HG03139 (cell line): ENCODE measurements around the gene DRAXIN.

Experiments used
- ATAC-seq: cut with Tn5 transposase; IDR thresholded peaks from one replicate; pipeline ENCODE4 v1.9.1; 2021; ENCODE audit not compliant: unreplicated experiment

Gene DRAXIN

DNA sequence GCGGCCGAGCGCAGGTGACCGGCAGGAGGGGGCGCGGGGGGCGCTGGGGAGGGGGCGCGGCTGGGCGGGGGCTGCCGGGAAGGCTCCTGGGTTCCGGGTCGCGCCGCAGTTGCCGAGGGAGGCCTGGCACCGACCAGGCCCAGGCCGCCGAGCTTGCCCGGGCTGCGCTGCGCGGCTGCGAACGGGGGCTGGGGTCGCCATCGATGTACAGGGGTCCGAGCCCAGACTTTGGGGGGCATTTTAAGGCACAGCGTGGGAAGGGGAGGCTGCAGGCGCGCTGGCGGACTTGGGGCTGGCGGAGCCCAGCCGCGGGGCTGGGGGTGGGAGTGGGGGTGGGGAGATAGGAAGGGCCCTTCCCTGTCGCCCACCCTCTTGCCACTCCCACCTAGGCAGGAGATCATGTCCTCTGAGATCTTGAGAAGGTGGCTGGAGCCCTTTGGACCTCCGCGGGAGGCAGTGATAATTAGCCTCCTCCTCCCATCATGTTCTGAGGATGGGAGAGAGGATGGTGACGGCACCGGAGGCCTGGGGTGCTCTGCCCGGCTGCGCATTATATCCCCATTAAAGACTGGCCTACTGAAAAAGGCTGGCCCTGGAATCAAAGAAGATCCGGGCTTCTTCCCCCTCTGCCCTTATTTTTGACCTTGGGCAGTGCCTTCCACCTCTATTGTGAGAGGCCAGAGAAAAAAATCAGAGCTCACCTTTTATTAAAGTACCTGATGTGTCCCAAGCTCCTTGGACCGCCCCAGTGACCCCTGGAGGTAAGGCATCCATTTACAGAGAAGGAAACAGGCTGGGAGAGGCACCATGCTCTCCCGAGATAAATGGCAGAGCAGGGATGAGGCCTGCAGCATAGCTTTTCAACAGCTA is 36.3 kb upstream of the DRAXIN start:
- ATAC-seq, result no peak

DNA sequence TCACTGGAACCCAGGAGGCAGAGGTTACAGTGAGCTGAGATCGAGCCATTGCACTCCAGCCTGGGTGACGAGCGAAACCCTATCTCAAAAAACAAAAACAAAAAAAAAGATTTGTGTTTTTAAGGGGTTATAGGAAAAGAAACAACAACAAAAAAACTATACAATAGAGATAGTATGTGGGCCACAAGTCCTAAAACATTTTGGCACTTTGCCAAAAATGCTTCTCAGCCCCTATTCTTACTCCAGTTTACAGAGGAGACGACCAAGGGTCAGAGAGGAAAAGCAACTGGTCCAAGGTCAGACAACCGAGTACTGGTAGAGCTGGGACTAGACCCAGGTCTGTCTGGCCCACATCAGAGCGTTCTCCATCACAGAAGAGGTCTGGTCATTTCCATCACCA is 33.9 kb upstream of the DRAXIN start:
- ATAC-seq, result no peak

DNA sequence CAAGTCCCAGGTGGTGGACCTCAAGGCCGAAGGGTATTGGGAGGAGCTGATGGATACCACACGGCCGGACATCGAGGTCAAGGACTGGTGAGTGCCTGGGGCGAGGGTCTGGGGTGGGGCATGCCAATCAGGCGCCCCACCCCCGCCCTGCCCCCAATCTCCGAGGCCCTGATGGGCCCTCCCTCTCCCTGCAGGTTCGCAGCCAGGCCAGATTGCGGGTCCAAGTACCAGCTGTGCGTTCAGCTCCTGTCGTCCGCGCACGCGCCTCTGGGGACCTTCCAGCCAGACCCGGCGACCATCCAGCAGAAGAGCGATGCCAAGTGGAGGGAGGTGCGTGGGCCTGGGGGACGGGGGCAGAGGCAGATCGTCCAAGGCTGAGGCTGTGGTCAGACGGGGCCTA is 33.0 kb upstream of the DRAXIN start:
- no peak for ATAC-seq

DNA sequence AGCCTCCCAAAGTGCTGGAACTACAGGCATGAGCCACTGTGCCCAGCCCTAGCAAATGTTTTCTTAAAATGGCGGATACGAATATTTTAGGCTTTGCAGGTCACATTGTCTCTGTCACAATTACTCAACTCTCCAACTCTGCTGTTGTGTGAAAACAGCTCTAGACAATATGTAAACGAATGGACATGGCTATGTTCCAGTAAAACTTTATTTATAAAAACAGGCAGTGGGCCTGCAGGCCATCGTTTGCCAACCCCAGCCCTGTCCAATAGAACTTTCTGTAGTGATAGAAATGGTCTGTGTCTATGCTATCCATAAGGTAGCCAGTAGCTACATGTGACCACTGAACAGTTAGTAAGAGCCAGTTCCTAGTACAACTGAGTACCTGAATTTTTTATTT is 31.8 kb upstream of the DRAXIN start:
- no peak for ATAC-seq

DNA sequence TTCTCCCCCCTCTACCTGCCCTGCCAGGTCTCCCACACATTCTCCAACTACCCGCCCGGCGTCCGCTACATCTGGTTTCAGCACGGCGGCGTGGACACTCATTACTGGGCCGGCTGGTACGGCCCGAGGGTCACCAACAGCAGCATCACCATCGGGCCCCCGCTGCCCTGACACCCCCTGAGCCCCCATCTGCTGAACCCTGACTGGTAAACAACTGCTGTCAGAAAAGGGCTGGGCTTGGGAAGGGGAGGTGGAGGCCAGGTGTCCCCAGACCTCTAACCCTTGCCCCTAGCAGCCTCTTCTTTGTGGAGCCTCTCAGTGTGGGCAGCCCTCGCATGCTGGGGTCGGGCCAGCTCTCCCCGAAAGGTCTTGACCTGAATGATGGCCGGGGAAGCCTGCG is 30.4 kb upstream of the DRAXIN start:
- ATAC-seq, result no peak

DNA sequence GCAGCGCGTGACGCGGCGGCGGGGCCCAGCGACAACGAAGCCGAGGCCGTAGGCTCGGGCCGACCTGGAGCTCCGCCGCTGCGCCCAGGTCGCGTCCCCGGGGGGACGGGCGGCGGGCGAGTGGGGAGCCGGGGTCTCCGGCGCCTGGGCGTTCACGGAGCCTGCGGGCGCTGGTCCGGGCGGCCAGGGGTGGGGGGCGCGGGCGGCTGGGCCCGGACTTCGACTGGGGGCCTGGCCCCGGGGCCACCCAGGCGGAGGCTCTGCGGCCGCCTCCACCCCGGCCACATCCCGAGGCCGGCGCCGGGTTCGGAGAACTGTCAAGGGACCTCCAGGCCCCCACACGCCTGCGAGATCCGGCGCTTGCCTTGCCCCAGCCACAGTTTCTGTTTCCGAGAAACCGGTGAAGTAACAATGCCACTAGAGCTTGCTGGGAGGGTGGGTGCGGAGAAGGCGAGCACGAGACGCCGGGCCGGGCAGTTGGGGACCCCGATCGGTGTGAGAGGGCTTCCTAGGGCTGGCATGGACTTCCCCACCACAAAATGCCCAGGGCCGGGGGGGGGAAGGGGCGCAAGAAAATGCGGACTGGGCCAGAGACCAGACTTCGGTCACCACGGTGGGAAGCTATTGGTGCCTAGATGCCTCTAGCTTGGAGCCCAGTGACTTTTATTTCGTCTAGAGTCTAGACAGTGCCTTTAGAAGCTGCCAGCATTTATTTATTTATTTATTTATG is 27.0 kb upstream of the DRAXIN start:
- peak; percentile 44 for ATAC-seq

DNA sequence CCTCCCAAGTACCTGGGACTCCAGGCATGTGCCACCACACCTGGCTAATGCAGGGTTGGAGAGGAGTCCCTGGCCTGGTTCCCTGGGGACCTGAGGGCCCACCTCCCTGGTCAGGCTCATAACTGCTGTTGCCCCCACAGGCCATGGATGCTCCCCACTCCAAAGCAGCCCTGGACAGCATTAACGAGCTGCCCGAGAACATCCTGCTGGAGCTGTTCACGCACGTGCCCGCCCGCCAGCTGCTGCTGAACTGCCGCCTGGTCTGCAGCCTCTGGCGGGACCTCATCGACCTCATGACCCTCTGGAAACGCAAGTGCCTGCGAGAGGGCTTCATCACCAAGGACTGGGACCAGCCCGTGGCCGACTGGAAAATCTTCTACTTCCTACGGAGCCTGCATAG is 23.0 kb upstream of the DRAXIN start:
- ATAC-seq, result no peak

DNA sequence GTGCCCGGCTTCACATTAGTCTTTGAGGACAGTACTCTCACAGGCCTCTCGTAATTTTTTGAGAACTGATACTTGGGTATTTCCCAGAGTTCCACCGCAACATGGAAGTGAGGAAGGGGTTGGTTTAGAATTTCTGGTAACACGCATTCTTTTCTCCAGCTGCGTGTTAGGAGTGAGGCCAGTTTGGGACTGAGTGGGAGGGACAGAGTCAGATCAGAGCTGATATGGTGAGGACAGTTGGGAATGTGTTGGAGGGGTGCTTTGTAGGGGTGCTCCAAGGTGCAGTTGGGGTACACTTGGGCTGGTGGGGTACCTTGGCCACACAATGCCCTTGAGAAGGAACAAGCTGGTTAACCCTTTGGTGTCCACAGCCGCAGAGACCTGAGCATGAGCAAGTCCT is 20.8 kb upstream of the DRAXIN start:
- ATAC-seq, result no peak

DNA sequence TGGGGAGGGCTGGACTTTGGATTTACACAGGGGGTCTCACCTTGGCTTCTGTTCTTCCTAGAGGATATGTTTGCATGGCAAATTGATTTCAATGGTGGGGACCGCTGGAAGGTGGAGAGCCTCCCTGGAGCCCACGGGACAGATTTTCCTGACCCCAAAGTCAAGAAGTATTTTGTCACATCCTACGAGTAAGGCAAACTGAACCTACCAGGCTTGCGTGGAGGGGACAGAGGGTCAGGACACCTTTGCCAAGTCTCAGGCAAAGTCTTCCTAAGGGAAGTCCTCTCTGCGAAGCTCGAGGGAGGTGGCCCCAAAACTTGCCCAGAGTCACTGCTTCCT is 20.3 kb upstream of the DRAXIN start:
- ATAC-seq, result no peak

DNA sequence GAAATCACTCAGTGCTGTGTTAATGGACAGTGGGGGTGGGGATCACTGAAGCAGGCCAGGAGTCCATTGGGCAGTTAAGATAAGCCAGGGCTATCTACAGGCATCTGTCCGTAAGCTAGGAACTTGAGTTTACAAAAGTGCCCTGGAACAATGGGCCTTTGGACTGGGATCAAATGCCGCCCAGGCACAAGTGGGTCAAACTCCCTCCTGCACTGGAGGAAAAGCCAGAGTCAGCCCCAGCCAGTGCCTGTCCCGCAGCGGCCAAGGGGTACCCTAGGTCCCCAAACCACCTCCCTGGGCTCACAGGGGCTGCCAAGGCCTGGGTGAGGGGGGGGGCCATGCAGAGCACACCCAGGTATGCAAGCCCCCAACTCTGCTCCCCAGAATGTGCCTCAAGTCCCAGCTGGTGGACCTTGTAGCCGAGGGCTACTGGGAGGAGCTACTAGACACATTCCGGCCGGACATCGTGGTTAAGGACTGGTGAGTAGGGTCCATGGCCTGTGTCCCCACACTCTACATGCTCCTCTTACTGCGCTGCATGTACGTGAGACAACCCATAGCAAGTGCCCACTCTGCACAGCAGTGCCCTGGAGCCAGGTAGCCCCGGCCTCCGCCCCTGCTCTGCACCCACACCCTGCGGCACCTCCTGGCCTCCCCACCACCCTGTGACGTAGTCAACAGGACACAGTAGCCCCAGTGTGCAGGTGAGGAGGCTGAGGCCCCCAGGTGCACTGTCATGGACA is 19.8 kb upstream of the DRAXIN start:
- ATAC-seq, result no peak

DNA sequence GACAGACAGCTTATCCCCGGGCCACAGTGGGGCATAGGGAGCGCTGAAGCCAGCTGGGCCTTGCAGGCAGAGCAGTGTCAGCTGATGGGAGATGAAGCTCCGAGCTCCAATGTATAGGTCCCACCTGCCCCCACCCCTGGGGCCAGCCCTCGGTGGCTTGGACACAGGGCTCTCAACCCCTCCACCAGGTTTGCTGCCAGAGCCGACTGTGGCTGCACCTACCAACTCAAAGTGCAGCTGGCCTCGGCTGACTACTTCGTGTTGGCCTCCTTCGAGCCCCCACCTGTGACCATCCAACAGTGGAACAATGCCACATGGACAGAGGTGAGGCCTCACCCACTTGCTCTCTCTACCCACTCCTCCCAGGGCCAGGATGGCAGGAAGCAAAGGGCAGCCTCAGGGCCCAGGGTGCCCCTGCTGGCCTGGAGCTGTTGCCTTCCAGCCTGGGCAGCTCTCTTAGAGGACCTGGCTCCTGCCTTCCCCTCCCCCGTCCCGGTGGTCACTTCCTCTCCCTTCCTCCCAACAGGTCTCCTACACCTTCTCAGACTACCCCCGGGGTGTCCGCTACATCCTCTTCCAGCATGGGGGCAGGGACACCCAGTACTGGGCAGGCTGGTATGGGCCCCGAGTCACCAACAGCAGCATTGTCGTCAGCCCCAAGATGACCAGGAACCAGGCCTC is 18.3 kb upstream of the DRAXIN start:
- no peak for ATAC-seq

DNA sequence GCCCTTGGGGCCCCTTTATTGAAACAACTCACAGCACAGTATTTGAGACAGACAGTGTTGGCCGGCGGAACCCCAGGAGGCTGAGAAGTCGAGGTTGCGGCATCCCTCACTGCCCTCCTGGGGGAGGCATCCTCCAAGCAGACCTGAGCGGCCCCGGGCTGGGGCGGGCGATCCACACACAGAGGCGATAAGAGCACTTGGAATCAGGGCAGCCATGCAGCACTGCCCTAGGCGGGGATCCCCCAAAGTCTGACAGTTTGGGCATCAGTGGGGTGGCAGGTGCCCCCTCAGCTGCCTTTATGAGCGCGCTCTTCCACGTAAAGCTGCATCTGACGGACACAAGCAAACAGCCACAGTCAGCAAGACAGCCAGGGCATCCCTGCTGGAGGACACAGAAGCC is 17.0 kb upstream of the DRAXIN start:
- ATAC-seq, result no peak

DNA sequence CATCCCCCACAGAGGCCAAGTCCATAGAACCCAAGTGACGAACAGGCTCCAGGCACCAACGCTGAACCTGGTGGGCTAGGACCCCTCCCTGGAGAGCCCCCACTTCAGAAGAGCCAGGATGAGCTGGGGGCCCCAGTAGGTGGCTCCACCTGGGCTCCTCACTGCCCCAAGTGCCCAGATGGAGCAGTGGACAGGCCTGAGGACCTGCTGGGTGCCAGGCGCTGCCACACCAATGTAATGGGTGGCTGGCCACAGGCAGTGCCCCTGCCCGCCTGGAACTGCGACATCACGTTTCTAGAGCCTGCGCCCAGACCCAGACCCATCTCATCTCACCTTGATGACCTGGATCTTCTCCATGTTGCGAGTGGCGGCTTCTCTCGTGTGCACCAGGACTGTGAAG is 16.2 kb upstream of the DRAXIN start:
- ATAC-seq, result no peak

DNA sequence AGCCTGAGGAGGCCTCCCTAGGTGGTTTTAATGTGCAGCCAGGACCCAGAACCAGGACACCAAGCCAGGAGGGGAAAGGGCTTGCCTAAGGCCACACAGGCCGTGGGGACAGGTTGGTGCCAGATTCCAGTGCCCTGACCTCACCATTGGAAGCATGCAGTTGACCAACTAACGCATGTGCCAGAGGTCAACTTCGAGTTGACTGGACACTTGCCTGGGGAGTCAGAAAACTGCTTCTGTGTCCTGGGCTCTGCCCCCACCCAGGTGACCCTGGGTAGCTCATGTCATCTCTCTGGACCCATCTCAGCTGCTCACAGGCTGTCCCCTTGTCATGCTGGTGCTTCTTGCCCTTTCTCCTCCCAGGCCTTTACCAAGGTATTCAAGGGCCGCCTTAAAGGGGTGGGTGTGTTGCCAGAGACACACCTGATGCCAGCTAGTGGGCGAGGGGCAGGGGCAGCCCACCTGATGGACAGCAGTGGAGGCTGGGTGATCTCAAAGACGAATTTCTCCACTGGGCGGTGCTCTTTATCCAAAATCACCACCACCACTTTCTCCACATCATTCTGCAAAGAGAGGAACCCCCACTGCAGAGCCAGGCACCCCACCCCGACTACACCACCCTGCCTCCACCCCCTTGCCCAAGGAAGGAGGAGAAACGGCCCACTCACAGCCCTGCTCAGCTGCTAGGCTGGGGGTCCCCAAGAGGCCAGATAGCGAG is 15.0 kb upstream of the DRAXIN start:
- no peak for ATAC-seq

DNA sequence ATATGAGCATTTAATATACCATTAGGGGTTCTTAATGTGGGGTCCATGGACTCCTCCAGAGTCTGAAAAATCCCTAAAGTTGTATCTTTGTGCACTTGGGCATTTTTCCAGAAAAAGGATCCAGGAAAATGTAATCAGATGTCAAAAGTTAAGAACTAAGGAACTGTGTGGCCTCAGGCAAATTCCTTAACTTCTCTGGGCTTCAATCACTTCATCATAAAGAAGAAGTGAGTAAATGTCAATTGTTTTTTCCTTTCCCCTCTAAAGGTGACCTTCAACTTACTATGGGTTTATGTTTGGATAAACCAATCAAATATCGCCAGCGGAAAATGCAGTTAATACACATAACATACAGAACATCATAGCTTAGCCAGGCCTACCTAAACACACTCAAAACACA is 13.1 kb upstream of the DRAXIN start:
- ATAC-seq, result no peak

DNA sequence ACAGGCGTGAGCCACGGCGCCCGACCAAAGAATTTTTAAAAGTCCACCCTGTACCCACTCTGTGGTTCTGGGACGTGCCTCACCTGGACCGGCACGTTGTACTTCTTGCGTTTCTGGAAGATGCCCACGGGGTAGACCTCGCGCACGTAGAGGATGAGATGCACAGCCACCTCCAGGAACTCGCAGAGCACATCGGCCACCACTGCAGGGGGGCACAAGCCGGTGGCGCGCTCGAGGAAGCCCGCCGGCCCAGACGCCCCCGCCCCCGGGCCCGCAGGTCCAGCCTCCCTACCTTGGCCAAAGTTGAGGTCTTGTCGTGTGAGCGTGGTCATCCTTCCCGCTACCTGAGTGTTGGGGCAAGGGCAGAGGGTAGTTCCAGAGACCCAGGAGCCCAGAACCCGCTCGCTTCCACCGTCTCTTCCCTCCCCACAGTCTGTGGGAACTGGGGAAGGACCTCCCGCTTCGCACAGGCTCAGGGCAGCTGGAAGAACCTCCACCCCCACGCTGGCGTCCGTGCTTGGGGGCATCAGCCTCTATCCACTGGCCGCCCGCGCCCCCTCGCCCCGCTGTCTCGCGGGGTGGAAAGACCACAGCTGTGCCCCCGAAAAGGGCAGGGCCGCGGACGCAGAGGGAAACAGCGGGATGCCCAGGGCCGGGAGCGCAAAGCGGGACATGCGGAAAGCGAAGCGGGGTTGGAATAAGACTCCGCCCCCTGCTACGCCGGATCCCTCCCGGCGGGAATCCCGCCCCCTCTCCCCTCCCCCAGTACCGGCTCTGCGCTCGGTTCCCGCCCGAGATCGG is 11.0 kb upstream of the DRAXIN start:
- peak; percentile 16 for ATAC-seq

DNA sequence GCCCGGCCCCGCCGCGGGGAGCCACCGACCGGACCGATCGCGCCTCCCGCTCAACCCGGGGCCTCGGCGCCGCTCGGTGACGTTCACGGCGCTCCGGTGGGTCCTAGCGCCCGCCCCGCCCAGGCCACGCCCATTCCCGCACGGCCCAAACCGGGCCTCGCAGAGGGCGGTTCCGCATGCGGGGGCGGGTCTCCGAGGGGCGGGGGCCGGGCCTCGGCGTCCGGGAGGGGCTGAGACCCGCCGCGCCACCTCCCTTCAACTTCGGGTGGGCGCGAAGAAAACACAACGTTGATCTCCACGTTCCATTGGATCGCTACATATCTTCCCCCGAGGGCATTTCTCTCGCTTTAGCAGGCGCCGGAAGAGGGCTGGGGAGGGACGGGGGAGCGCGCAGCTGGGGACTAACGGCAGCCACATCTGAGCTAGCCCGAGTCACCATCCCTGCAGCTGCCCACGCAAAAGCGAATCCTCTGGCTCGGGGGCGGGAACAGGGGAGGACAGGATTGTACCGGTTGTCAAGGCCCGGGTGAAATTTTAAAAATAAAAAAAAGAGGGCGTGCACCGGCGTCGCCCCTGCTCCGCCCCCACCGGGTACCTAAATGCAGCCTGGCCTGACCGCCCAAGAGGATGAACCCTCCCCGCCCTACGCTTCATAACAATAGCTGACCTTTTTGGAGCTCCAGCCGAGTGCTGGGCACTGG is 10.3 kb upstream of the DRAXIN start, which contains the start of gene MAD2L2:
Gene MAD2L2 (minus strand): TSS at position 78 of the 701 bp plus-strand sequence. CDS start 547 bp downstream, outside the sequence.
- peak; percentile 77 for ATAC-seq

DNA sequence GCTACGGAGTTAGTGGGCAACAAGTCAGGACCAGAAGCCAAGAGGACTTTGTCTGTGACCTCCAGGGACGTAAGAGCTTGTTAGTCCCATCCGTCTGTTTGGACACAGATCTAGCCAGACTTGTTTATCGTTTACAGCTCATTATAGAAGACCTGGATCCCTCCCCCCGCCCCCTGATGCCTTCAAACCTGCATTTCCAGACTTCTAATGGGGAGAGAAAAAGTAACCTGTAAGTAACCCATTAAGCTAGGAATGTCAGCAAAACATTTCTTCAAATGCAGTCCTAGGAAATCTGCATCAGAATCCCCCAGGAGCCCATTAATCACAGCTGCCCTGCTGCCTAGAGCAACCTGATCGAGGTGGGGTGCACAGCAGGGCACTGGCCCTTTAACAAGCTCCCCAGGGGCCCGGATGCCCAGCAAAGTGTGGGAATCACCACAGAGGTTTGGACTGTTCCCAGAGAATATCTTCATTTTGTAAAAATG is 9.2 kb upstream of the DRAXIN start:
- no peak for ATAC-seq

DNA sequence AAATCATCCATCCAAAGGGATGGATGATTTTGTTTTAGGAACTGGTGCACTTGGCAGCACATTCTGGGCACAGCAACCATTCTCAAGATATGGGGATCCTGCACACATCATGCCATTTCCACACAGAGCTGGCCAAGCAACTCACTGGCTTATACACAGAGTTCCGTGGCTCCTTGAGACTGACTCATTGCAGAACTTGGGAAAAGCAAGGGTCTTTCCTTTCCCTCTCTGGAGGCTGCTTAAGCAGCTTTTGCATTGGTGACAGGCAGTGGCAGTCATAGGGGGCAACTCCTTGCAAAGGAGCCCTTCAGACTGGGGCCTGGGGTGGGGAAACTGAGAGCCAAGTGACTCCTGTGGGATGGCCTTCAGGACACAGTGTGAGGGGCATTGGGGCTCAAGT is 8.7 kb upstream of the DRAXIN start:
- ATAC-seq, result no peak
